IMR-90 (cell line): ENCODE data around the gene CACNA1F.

Experiments used
- BHLHE40 ChIP-seq: fragments of 150-350 bp; IDR thresholded peaks from 2 replicates; pipeline ENCODE4 v1.6.1; 2016; ENCODE audit warnings: mild to moderate bottlenecking, low read depth, low read length
- CEBPB ChIP-seq: IDR thresholded peaks from 2 replicates; pipeline ENCODE4 v1.6.1; 2012; ENCODE audit warnings: low read depth, low read length, improper control_type of control experiment
- FOS ChIP-seq: fragments of 150-350 bp; IDR thresholded peaks from 2 replicates; pipeline ENCODE4 v1.6.1; 2016; ENCODE audit warnings: low read depth, low read length
- MAFK ChIP-seq: IDR thresholded peaks from 2 replicates; pipeline ENCODE4 v1.6.1; 2012; ENCODE audit warnings: low read depth, low read length, improper control_type of control experiment
- MAZ ChIP-seq: IDR thresholded peaks from 2 replicates; pipeline ENCODE4 v1.6.1; 2012; ENCODE audit warnings: low read depth, mild to moderate bottlenecking, low read length, improper control_type of control experiment, moderate library complexity, borderline replicate concordance
- MXI1 ChIP-seq: IDR thresholded peaks from 2 replicates; pipeline ENCODE4 v1.6.1; 2012; ENCODE audit warnings: low read depth, mild to moderate bottlenecking, low read length, moderate library complexity, borderline replicate concordance
- NFE2L2 ChIP-seq: fragments of 150-350 bp; IDR thresholded peaks from 2 replicates; pipeline ENCODE4 v1.6.1; 2016; ENCODE audit warnings: low read depth, mild to moderate bottlenecking, low read length
- POLR2A ChIP-seq: IDR thresholded peaks from 2 replicates; pipeline ENCODE4 v1.6.1; 2012; ENCODE audit warnings: mild to moderate bottlenecking, low read depth, low read length
- RAD21 ChIP-seq: IDR thresholded peaks from 2 replicates; pipeline ENCODE4 v1.6.1; 2012; ENCODE audit warnings: low read length, improper control_type of control experiment
- RFX5 ChIP-seq: IDR thresholded peaks from 2 replicates; pipeline ENCODE4 v1.8.0; 2012; ENCODE audit warnings: low read depth, mild to moderate bottlenecking, low read length, moderate library complexity
- SMC3 ChIP-seq: fragments of 150-350 bp; IDR thresholded peaks from 2 replicates; pipeline ENCODE4 v1.6.1; 2016; ENCODE audit warnings: low read depth, mild to moderate bottlenecking, antibody characterized with exemption, low read length, moderate library complexity
- TF ChIP-seq, protein P1 (sequence below): conservative IDR thresholded peaks from 2 replicates; pipeline ENCODE4 v1.5.1; 2012; ENCODE audit warnings: mild to moderate bottlenecking, low read depth, low read length, improper control_type of control experiment
- TF ChIP-seq, protein P2 (sequence below): fragments of 150-350 bp; IDR thresholded peaks from 2 replicates; pipeline ENCODE4 v1.6.1; 2016; ENCODE audit warnings: low read depth, mild to moderate bottlenecking, low read length, moderate library complexity, borderline replicate concordance
- TF ChIP-seq, protein P3 (sequence below): fragments of 150-350 bp; IDR thresholded peaks from 2 replicates; pipeline ENCODE4 v1.6.1; 2017; ENCODE audit warnings: mild to moderate bottlenecking, antibody characterized with exemption, low read length, low read depth

DNA sequence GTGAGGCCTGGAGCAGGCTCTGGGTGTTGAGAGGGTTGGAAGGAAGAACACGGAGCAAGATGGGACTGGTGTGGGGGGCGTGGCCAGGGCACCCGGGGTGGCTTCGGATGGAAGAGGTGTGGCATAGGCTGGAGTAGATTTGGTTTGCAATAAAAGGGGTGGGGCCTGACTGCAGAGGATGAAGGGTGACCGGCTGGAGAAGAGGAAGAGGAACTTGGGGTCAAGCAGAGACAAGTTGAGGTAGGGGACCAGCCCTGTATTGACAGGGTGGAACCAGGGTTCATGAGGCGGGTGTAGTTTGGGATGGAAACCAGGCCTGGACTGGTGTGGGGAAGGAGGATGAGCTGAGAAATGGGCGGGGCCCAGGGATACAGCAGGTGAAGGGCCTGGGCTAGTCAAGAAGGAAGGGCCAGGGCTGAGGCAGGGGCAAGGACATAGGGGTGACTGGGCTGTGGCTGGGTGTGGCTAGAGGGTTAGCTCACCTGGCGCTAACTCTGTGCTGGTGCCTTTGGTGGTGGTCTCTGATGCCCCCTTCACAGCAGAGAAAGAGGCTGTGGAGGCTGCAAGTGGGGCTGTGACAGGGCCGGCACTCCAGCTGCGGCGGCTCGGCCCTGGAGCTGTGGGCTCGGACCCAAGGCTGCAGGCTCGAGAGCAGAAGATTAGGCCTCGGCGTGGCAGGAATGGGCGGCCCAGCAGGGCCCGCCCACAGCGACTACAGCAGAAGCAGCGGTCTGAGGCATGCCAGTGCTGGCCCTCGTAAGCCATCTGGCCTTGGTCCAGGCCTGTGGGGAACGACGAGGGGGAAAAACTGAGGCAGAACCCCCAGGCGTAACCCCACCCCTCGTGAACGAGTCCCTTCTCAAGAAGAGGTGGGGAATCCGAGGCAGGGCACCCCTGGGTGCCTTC, 56.5 kb downstream of the CACNA1F start:
- TF ChIP-seq RAD21 (no peak), POLR2A (no peak), MAFK (no peak), CEBPB (no peak), RFX5 (no peak), MXI1 (no peak), SMC3 (no peak), BHLHE40 (no peak), MAZ (no peak), FOS (no peak), NFE2L2 (no peak)
- TF ChIP-seq, protein P1, sequence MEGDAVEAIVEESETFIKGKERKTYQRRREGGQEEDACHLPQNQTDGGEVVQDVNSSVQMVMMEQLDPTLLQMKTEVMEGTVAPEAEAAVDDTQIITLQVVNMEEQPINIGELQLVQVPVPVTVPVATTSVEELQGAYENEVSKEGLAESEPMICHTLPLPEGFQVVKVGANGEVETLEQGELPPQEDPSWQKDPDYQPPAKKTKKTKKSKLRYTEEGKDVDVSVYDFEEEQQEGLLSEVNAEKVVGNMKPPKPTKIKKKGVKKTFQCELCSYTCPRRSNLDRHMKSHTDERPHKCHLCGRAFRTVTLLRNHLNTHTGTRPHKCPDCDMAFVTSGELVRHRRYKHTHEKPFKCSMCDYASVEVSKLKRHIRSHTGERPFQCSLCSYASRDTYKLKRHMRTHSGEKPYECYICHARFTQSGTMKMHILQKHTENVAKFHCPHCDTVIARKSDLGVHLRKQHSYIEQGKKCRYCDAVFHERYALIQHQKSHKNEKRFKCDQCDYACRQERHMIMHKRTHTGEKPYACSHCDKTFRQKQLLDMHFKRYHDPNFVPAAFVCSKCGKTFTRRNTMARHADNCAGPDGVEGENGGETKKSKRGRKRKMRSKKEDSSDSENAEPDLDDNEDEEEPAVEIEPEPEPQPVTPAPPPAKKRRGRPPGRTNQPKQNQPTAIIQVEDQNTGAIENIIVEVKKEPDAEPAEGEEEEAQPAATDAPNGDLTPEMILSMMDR = no peak
- TF ChIP-seq, protein P2, sequence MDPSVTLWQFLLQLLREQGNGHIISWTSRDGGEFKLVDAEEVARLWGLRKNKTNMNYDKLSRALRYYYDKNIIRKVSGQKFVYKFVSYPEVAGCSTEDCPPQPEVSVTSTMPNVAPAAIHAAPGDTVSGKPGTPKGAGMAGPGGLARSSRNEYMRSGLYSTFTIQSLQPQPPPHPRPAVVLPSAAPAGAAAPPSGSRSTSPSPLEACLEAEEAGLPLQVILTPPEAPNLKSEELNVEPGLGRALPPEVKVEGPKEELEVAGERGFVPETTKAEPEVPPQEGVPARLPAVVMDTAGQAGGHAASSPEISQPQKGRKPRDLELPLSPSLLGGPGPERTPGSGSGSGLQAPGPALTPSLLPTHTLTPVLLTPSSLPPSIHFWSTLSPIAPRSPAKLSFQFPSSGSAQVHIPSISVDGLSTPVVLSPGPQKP = no peak
- TF ChIP-seq, protein P3, sequence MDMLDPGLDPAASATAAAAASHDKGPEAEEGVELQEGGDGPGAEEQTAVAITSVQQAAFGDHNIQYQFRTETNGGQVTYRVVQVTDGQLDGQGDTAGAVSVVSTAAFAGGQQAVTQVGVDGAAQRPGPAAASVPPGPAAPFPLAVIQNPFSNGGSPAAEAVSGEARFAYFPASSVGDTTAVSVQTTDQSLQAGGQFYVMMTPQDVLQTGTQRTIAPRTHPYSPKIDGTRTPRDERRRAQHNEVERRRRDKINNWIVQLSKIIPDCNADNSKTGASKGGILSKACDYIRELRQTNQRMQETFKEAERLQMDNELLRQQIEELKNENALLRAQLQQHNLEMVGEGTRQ = no peak
